Mesendoderm (in vitro differentiated cells): ENCODE measurements around the gene GPR153.

Experiments used
- DNase-seq: peaks from one replicate; pipeline ENCODE4 v3.0.0; 2013
- H2AK5ac ChIP-seq: 2 replicates; pipeline ENCODE4 v1.6.1; 2013; ENCODE audit warnings: low read length, inconsistent platforms
- H2BK120ac ChIP-seq: 2 replicates; pipeline ENCODE4 v1.6.1; 2013; ENCODE audit warnings: low read depth, mild to moderate bottlenecking, low read length, moderate library complexity, mixed read lengths
- H2BK15ac ChIP-seq: replicated peaks from 2 replicates; pipeline ENCODE4 v1.6.1; 2013; ENCODE audit warnings: low read depth, mild to moderate bottlenecking, moderate library complexity
- H2BK5ac ChIP-seq: 2 replicates; pipeline ENCODE4 v1.6.1; 2013; ENCODE audit warnings: low read length, inconsistent platforms
- H3K18ac ChIP-seq: 2 replicates; pipeline ENCODE4 v1.6.1; 2013; ENCODE audit warnings: mild to moderate bottlenecking, low read length, mixed read lengths
- H3K23ac ChIP-seq: one replicate; pipeline ENCODE4 v1.6.1; 2013; ENCODE audit warnings: low read length
- H3K27ac ChIP-seq: 2 replicates; pipeline ENCODE4 v1.5.1; 2013; ENCODE audit warnings: low read depth, mild to moderate bottlenecking, inconsistent platforms, low read length, moderate library complexity
- H3K27me3 ChIP-seq: 2 replicates; pipeline ENCODE4 v1.6.1; 2013; ENCODE audit warnings: low read length, control low read depth, mild to moderate bottlenecking, inconsistent platforms; ENCODE audit not compliant: insufficient read depth, poor library complexity
- H3K36me3 ChIP-seq: 2 replicates; pipeline ENCODE4 v1.6.1; 2013; ENCODE audit warnings: low read length, inconsistent platforms; ENCODE audit not compliant: control insufficient read depth, insufficient read depth
- H3K4ac ChIP-seq: one replicate; pipeline ENCODE4 v1.6.1; 2013; ENCODE audit warnings: low read depth, mild to moderate bottlenecking, low read length, moderate library complexity
- H3K4me1 ChIP-seq: 2 replicates; pipeline ENCODE4 v1.6.1; 2013; ENCODE audit warnings: low read depth, low read length, inconsistent platforms; ENCODE audit not compliant: control insufficient read depth
- H3K4me2 ChIP-seq: 2 replicates; pipeline ENCODE4 v1.6.1; 2013; ENCODE audit warnings: low read length
- H3K4me3 ChIP-seq: 2 replicates; pipeline ENCODE4 v1.5.1; 2013; ENCODE audit warnings: mild to moderate bottlenecking, low read length
- H3K56ac ChIP-seq: one replicate; pipeline ENCODE4 v1.6.1; 2013; ENCODE audit warnings: low read length
- H3K79me1 ChIP-seq: 2 replicates; pipeline ENCODE4 v1.6.1; 2013; ENCODE audit warnings: low read length, inconsistent platforms
- H3K79me2 ChIP-seq: 2 replicates; pipeline ENCODE4 v1.6.1; 2013; ENCODE audit warnings: mild to moderate bottlenecking, low read length; ENCODE audit not compliant: control insufficient read depth, insufficient read depth
- H3K9ac ChIP-seq: 2 replicates; pipeline ENCODE4 v1.6.1; 2013; ENCODE audit warnings: low read length, inconsistent platforms
- H4K5ac ChIP-seq: one replicate; pipeline ENCODE4 v1.6.1; 2013; ENCODE audit warnings: low read length
- H4K8ac ChIP-seq: one replicate; pipeline ENCODE4 v1.6.1; 2013; ENCODE audit warnings: low read depth, mild to moderate bottlenecking, control low read depth, low read length, moderate library complexity
- WGBS: extraction: QIAGEN DNeasy Blood & Tissue Kit; methylation state at CpG from one replicate; pipeline ENCODE4 v1.1.7; 2013; ENCODE audit warnings: low lambda C conversion rate, missing lambda C conversion rate; ENCODE audit not compliant: insufficient coverage; ENCODE audit errors: extremely low coverage; 5-methylcytosine and 5-hydroxymethylcytosine counted together

GPR153 gene

DNA sequence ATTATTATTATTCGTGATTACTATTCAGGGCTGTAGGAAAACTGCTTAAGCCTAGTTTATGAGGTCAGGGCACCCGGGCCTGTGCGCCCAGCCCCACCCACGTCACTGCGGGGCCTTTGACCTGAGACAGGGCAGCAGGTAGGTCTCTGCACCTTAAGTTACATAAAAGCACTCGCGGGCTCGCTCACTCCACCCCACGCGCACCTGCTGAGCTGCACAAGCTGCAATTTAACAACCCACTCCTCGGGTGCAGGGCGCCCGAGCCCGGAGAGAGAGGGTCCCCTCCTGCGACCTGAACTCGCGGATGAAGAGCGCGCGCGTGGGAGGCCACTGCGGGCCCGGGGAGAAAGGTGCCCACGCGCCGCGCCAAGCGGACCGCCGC lies 25.6 kb downstream of the GPR153 start:
- Histone ChIP-seq H3K79me2 (peaks cover 12% of the 10 kb centered on the region), H4K5ac (no peak overlapping the region), H3K4me2 (peak overlapping the region; percentile 91), H3K27ac (no peak overlapping the region), H2BK5ac (no peak overlapping the region), H2BK120ac (peak overlapping the region; percentile 8), H3K18ac (peak overlapping the region; percentile 81), H3K4ac (peak overlapping the region; percentile 94), H3K36me3 (peaks cover 4% of the 10 kb centered on the region), H2AK5ac (peak overlapping the region; percentile 38), H4K8ac (no peak overlapping the region), H3K4me3 (peak overlapping the region; percentile 95), H2BK15ac (no peak overlapping the region), H3K9ac (peak overlapping the region; percentile 99), H3K27me3 (peaks cover 1% of the 10 kb centered on the region), H3K79me1 (peaks cover 14% of the 10 kb centered on the region), H3K56ac (peak overlapping the region; percentile 99), H3K4me1 (peaks cover 3% of the 10 kb centered on the region), H3K23ac (no peak overlapping the region)
- no peak for DNase-seq
- no CpG with 5 or more reads among the region's 30 CpGs for WGBS

DNA sequence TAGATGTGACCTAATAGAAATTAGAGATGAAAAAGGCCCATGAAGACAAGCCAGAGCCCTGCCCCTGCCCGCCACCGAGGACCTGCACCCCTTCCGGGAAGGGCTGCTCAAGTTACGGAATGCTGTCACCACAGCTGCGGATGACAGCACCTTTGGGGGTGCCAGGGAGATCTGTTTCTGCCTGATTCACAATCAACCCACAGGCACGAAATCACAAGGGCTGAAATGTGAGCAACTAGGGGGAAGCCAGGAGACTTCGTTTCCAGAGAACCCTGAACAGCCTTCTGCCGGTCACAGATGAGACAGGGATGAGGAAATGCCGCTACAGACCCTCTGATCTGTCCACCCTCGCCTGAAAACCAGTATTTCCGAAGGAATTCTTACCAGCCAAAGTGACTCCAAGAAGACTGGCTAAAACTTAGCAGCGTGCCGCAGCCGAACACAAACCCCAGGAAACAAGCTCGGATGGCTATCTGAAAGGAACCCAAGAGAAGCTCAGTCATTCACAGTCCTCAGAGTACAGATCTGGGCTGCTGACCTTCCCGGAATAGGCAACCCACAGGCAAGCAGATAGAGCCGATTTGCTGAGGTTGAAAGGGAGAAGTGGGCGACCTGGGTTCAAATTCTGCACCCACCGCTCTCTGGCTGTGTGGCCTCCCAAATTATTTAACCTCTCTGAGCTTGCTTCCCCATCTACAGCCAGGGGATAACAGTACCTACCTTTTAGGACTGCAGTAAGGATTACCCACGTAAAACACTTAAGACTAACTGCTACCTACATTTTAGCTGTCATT lies 26.2 kb downstream of the GPR153 start:
- no peak overlapping the region for H3K4ac ChIP-seq
- H3K4me3 ChIP-seq, result peak overlapping the region; percentile 95
- peaks cover 1% of the 10 kb centered on the region for H3K27me3 ChIP-seq
- no peak overlapping the region for H2BK120ac ChIP-seq
- H3K56ac ChIP-seq, result peak overlapping the region; percentile 99
- H3K36me3 ChIP-seq, result peaks cover 4% of the 10 kb centered on the region
- peaks cover 14% of the 10 kb centered on the region for H3K79me1 ChIP-seq
- no peak overlapping the region for H2AK5ac ChIP-seq
- no peak overlapping the region for H3K27ac ChIP-seq
- peaks cover 12% of the 10 kb centered on the region for H3K79me2 ChIP-seq
- peak overlapping the region; percentile 99 for H3K9ac ChIP-seq
- no peak overlapping the region for H3K23ac ChIP-seq
- no peak for DNase-seq
- peaks cover 3% of the 10 kb centered on the region for H3K4me1 ChIP-seq
- no peak overlapping the region for H4K8ac ChIP-seq
- WGBS, result no CpG with 5 or more reads among the region's 20 CpGs
- no peak overlapping the region for H4K5ac ChIP-seq
- no peak overlapping the region for H2BK5ac ChIP-seq
- peak overlapping the region; percentile 91 for H3K4me2 ChIP-seq
- H3K18ac ChIP-seq, result no peak overlapping the region
- no peak overlapping the region for H2BK15ac ChIP-seq

DNA sequence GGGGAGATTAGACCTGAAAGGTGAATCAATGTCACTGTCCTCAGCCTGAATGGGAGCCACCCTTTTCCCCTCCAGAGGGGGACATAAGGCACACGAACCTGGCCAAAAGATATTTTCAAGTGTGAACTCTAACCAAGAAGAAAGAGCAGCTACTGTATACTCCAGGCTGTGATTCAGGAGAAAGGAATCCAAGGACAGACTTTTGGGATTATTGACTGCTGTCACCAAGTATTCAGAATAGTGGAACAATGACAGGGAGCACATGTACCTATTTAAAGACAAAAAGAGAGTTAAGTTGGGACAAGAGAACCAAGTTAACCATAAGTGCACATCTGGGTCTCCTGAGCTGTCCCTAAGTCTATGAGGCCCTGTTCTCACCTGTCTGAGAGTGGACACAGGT lies 27.5 kb downstream of the GPR153 start:
- Histone ChIP-seq H3K27me3 (peaks cover 1% of the 10 kb centered on the region), H3K4ac (no peak overlapping the region), H3K23ac (no peak overlapping the region), H3K4me3 (no peak overlapping the region), H2AK5ac (no peak overlapping the region), H3K18ac (no peak overlapping the region), H3K79me1 (peaks cover 14% of the 10 kb centered on the region), H3K36me3 (peaks cover 4% of the 10 kb centered on the region), H2BK15ac (no peak overlapping the region), H4K5ac (no peak overlapping the region), H3K9ac (no peak overlapping the region), H2BK5ac (no peak overlapping the region), H3K4me2 (no peak overlapping the region), H3K79me2 (peaks cover 12% of the 10 kb centered on the region), H3K27ac (no peak overlapping the region), H3K56ac (no peak overlapping the region), H2BK120ac (no peak overlapping the region), H3K4me1 (peaks cover 3% of the 10 kb centered on the region), H4K8ac (no peak overlapping the region)
- WGBS, result no CpG with 5 or more reads among the region's 1 CpG
- DNase-seq, result no peak

DNA sequence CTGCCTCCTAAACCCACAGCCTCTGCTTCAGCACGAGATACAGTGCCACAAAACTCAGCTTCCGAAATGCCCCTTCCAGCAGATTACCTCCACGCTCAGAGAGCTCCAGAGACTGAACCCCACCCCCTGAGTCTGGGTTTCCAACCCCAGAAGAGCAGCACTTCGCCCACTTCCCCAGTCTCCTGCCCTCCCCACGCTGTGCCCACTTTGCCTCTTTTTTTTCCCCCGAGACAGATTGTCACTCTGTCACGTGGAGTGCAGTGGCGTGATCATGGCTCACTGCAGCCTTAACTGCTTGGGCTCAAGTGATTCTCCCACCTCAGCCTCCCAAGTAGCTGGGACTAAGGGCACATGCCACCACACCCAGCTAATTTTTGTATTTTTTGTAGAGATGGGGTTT lies 35.2 kb downstream of the GPR153 start:
- Histone ChIP-seq H3K79me1 (no peaks in the 10 kb centered on the region), H3K79me2 (no peaks in the 10 kb centered on the region), H4K8ac (no peak overlapping the region), H3K36me3 (peaks cover 14% of the 10 kb centered on the region), H2BK15ac (no peak overlapping the region), H3K27ac (no peak overlapping the region), H2AK5ac (no peak overlapping the region), H3K56ac (no peak overlapping the region), H3K27me3 (no peaks in the 10 kb centered on the region), H4K5ac (no peak overlapping the region), H2BK120ac (no peak overlapping the region), H3K23ac (no peak overlapping the region), H3K18ac (no peak overlapping the region), H3K4me3 (no peak overlapping the region), H3K9ac (no peak overlapping the region), H3K4ac (no peak overlapping the region), H3K4me2 (no peak overlapping the region), H2BK5ac (no peak overlapping the region), H3K4me1 (no peaks in the 10 kb centered on the region)
- no peak for DNase-seq
- WGBS, result no CpG with 5 or more reads among the region's 8 CpGs

DNA sequence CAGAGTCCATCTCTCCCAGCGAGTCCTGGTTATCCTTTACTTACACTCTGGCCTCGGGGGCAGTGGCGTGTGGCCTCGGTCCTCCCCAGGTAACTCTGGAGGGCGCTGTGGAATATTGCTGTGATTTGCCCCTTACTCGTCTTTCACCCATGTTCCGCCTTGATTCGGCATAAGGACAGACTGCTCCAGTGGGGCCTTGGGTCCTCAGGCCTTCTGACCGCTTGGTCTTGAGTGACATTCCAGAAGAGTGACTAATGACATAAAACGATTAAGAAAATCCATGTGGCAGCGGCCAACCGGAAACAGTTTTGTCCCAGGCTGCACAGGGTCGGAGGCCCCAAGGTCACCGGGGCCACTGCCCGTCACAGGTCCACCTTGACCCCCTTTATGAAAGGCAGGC lies 36.2 kb downstream of the GPR153 start:
- Histone ChIP-seq H3K9ac (no peak overlapping the region), H3K36me3 (peaks cover 14% of the 10 kb centered on the region), H3K79me2 (no peaks in the 10 kb centered on the region), H3K79me1 (no peaks in the 10 kb centered on the region), H3K56ac (no peak overlapping the region), H3K23ac (no peak overlapping the region), H3K27me3 (no peaks in the 10 kb centered on the region), H3K27ac (no peak overlapping the region), H3K4me2 (no peak overlapping the region), H4K8ac (no peak overlapping the region), H4K5ac (no peak overlapping the region), H2BK15ac (no peak overlapping the region), H3K4ac (no peak overlapping the region), H3K18ac (no peak overlapping the region), H2AK5ac (no peak overlapping the region), H3K4me1 (no peaks in the 10 kb centered on the region), H2BK5ac (no peak overlapping the region), H3K4me3 (no peak overlapping the region), H2BK120ac (no peak overlapping the region)
- no CpG with 5 or more reads among the region's 15 CpGs for WGBS
- DNase-seq, result no peak

DNA sequence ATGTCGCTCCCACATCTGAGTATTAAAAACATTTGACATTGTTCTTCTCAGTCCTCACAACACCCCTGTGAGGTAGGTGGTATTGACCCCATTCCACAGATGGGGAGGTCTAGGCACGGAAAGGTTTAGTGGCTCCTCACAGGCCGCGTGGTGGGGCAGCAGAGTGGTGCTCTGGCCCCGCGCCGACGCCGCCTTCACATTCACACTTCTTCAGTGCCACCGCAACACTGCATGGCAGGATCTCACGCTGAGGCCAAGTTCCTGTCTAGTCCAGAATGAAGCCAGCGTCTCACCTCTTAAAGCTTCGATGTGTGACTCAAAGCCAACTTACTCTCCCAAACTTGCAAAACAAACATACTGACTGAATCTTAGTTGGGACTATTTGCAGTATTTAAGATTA lies 37.3 kb downstream of the GPR153 start:
- Histone ChIP-seq H3K4me3 (no peak overlapping the region), H3K56ac (no peak overlapping the region), H3K23ac (no peak overlapping the region), H3K4me1 (no peaks in the 10 kb centered on the region), H2BK15ac (no peak overlapping the region), H2BK120ac (no peak overlapping the region), H3K4ac (no peak overlapping the region), H3K9ac (no peak overlapping the region), H3K36me3 (peaks cover 14% of the 10 kb centered on the region), H4K8ac (no peak overlapping the region), H3K79me1 (no peaks in the 10 kb centered on the region), H3K79me2 (no peaks in the 10 kb centered on the region), H2BK5ac (no peak overlapping the region), H2AK5ac (no peak overlapping the region), H3K18ac (no peak overlapping the region), H4K5ac (no peak overlapping the region), H3K27me3 (no peaks in the 10 kb centered on the region), H3K27ac (no peak overlapping the region), H3K4me2 (no peak overlapping the region)
- DNase-seq, result no peak
- no CpG with 5 or more reads among the region's 13 CpGs for WGBS
